ENCODE measurements around the gene TNS3. TPM values are rescaled to one million over a fixed set of nuclear protein-coding genes. Genes with fewer than 3 reads are reported as not detected.
A peak's percentile ranks its signal among the peaks of the same experiment; 100 is the strongest.

Gene TNS3
- total RNA-seq, 1 experiment from 2014 or later = 37.3 TPM

DNA sequence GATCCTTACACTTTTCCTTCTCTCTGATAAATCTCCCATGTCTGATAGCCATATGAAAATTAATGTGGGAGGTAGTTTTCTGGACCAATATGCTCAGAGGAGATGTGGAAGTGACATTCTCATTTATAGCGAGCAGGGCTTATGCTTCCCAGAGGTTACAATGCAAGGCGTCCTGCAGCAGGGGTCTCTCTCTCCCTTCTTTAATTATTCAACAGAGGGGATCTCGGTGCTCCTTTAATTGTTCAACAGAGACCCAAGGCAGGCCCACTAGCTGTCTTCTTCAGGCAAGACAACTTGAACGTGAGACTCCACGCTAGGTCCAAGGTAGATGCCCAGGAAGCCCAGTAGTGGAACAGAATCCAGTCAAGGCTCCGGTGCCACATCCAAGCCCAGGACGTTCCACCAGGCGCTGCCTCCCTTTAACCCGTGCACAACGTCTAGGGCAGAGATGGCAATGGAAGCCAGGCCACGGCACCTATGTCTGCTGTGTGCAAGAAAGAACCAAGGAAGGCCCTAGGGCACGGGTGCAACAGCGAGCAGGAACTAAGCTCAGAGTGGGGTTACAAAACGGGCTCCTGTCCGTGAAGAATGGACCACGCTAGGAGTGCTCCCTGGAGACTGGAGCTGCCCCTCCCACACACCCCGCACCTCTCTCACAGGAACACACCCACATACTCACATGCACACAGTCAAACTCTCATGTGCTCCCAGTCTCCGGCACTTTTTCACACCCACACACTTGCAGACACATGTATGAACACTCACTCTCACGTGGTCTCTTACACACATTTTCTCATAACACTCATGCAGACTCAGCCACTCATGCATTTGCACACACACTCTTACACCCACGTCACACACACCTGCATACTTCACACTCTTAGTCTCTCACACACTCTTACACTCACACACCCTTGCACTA lies 230.4 kb downstream of the TNS3 start:
- in situ Hi-C loops (cut with HindIII; ENCODE audit: low sequenced_read_pairs) = no loop called here
- no peak for DNase-seq (ENCODE audit: low spot score)

- in situ Hi-C loops (cut with HindIII; ENCODE audit: low sequenced_read_pairs) = no loop called here
- no peak for DNase-seq (ENCODE audit: low spot score)
Measured at GRCh38 chr7:47350425-47350824, 231.5 kb downstream of the TNS3 start.

DNA sequence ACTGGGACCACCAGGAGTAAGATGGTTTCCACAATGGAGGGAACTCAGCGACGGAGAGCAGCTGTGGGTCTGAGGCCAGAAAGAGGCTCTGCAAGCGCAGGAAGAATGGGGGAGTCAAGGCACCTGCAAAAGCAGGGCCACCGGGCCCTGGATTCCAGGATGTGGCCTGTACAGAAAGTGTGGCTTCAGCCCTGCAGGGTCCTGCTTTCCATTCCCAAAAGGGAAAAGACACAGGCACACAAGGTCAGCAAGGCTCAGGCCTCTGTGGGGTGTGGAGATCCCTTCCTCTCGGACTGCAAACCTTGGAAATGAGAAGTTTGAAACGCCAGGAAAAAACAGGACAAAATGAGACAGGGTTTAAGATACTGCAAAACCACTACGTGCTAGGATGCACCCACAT lies 232.5 kb downstream of the TNS3 start:
- in situ Hi-C loops (cut with HindIII; ENCODE audit: low sequenced_read_pairs) = no loop called here
- DNase-seq (ENCODE audit: low spot score) = no peak

DNA sequence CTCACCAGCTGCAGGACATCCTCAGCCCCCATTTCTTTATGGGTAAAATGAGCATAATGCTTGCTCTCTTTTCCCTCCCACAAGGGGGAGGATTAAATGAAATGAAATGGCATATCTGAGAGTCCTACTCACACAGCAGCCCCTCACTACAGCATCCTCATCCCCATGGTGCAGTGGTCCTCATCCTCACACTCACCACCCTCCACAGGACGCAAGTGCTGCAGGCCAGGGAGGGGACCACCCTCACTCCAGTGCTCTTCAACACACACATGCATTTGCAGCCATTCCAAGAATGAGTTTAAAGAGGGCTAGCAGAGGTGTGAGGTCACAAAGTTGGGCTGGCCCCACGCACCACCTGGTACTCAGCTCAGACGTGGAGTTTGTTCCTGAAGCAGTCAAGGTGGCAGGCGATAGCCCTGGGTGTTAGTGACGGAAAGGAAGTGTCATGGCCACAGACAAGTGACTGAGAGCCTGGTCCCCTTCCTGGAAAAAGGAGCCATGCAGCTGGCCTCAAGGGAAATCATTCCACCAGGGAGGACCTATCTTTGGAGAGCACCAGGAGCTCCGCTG lies 234.0 kb downstream of the TNS3 start:
- in situ Hi-C loops (cut with HindIII; ENCODE audit: low sequenced_read_pairs) = no loop called here
- no peak for DNase-seq (ENCODE audit: low spot score)

DNA sequence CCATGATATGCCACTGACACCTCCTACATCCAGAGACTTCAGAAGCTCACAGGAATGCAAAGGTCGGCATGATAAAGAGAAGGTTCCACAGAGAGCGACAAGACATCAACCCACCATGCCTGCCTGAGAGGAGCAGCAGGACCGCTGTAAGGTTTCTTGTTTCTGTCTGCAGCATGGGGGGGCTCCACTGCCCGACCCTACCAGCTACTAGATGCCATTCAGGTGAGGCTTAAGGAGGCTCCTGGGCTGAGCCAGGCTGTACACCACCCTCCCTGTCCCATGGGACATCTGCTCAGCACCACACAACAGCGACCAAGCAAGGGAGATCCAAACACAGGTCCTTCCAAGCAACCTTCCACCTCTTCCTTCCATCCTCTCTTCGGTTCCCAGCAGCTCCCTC lies 234.6 kb downstream of the TNS3 start:
- in situ Hi-C loops (cut with HindIII; ENCODE audit: low sequenced_read_pairs) = no loop called here
- DNase-seq (ENCODE audit: low spot score) = no peak

DNA sequence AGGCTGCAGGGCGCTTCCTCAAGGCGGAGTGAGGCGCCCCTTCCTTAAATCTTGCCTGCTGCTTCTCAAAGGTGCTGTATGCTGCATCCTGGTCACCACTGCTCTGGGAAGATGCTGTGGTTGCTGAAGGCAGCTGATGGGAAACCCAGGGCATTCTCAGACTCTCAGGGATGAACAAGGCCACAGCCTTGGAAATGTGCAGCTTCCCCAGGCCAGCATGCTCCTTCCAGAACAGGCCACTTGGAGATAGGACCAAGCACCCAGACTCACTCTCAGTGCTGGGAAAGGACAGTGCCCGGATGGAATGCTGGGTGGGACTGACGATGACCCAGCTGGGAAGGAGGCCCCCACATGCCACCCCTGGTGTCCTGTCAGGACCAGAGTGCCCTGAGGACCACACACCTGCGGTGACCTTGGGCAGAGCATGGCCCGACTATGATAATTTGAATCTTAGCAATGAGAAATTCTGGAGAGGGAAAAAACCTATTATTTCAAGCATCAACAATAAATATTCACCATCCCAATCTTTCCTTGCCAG lies 235.5 kb downstream of the TNS3 start:
- DNase-seq (ENCODE audit: low spot score) = no peak
- in situ Hi-C loops (cut with HindIII; ENCODE audit: low sequenced_read_pairs) = no loop called here

DNA sequence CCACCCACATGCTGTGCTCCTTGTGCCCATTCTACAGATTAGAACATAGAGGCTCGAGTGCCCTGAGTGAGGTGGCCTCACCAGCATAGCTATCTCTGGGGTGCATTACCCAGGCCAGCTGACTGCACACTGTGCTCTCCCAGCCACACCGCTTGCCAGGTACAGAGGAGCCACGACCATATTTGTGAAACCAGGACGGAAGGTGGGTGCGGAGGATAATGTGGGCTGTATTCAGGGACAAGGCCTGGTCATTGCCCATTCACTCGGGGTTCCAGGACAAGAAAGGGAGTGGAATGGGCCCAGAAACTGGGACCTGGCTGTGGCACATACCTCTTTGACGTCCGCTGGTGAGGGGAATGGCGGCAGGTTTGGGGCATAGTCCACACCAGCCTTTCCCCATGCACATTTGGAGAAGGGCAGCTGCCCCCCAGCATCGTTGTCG lies 236.0 kb downstream of the TNS3 start:
- DNase-seq (ENCODE audit: low spot score) = no peak
- in situ Hi-C loops (cut with HindIII; ENCODE audit: low sequenced_read_pairs) = no loop called here

- DNase-seq (ENCODE audit: low spot score) = no peak
- in situ Hi-C loops (cut with HindIII; ENCODE audit: low sequenced_read_pairs) = no loop called here
Measured at GRCh38 chr7:47344171-47344955, 237.5 kb downstream of the TNS3 start.

DNA sequence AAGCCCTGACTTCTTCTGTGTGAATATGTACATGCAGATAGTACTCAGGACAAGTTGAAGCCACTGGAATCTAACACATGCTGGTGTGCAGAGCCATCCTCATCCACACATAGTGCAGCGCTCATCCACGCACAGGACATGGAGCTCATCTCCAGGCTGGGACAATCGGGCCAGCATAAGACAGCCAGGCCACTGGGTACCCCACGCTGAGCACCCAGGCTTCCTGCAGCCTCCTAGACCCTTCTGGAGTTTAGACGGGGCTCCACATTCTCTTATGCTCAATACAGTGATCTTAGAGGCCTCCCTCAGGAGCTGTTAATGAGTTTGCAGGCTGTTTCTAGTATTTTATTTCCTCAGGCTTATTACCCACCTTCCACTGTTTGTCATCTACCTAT lies 238.9 kb downstream of the TNS3 start:
- in situ Hi-C loops (cut with HindIII; ENCODE audit: low sequenced_read_pairs) = no loop called here
- DNase-seq (ENCODE audit: low spot score) = no peak

GRCh38 chr7:47342296-47343060 lies 239.4 kb downstream of the TNS3 start:
- no peak for DNase-seq (ENCODE audit: low spot score)
- in situ Hi-C loops (cut with HindIII; ENCODE audit: low sequenced_read_pairs) = no loop called here

- in situ Hi-C loops (cut with HindIII; ENCODE audit: low sequenced_read_pairs) = no loop called here
- DNase-seq (ENCODE audit: low spot score) = no peak
Measured at GRCh38 chr7:47340517-47340916, 241.4 kb downstream of the TNS3 start.

DNA sequence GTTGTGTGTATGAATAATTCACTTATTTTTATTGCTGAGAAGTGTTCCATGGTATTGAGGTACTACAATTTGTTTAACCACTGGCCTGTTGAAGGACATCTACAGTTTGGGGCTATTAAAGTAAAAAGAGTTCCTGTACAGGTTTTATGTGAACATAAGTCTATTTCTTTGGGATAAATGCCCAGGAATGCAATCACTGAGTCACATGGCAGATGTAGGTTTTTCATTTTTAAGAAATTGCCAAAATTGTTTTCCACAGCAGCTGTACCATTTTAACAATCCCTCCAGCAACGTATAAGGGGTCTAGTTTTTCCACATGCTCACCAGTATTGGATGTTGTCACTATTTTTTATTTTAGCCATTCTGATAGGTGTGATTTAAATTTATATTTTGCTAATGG lies 243.9 kb downstream of the TNS3 start:
- in situ Hi-C loops (cut with HindIII; ENCODE audit: low sequenced_read_pairs) = no loop called here
- DNase-seq (ENCODE audit: low spot score) = no peak

DNA sequence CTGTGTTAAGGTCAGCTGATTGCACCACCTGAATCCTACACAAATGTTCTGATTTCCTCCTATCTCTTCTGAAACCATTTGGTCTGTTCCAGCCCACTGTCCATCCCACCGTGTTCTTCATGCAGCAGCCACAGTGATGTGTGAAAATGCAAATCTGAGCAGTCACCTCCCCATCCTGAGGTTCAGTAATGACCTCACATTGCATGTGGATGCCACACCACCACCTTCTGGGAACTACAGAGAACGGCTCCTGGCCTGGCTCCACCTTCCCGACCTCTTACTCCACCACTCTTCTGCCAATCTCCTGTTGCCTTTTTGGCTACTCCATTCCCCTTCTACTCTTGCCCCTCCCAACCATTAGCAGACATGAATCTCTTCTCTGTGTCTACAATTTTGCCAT lies 244.4 kb downstream of the TNS3 start:
- peak; percentile 81 for DNase-seq (ENCODE audit: low spot score)
- in situ Hi-C loops (cut with HindIII; ENCODE audit: low sequenced_read_pairs) = no loop called here

GRCh38 chr7:47336472-47337425 lies 245.2 kb downstream of the TNS3 start:
- in situ Hi-C loops (cut with HindIII; ENCODE audit: low sequenced_read_pairs) = no loop called here
- DNase-seq (ENCODE audit: low spot score) = peak; percentile 32

DNA sequence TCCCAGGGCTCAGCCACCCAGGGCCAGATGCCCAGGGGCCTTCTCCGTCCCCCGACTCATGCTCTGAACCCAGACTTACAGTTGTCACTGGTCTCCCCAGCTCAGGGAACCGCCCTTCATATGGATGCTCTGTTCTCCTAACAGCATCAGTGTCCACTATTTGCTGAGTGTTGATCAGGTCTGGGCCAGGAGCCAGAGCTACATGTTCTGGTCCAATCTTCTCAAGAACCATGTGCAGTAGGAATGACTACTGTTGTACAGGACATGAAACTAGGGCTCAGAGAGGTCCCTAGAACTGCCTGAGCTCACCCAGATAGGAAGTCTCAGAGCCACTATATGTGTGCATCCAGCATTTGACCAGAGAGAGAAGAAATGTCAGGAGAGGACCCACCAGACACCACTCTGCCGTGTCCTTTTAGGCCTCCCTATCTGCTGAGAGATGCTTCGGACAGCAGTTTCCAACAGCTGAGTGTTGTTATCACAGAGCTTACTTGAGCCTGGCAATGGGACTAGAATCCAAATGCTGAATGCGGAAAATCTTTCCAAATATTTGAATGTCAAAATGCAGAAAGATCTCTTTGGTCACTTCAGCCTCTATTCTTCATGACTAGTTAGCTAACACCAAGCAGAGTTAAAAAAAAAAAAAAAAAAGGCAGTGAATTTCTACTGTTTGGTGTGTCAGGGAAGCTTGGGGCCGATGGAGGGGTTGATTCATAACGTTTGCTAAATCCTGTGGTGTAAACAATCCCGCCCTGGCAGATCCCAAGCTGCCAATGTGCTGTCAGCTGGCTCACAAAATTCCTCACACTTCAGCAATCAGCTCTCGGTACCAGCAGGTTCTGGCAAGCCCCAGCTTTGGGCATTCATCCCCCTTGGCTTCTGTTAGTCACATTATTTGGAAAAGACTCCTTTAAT lies 246.1 kb downstream of the TNS3 start:
- peak; percentile 96 for DNase-seq (ENCODE audit: low spot score)
- in situ Hi-C loops (cut with HindIII; ENCODE audit: low sequenced_read_pairs) = no loop called here

DNA sequence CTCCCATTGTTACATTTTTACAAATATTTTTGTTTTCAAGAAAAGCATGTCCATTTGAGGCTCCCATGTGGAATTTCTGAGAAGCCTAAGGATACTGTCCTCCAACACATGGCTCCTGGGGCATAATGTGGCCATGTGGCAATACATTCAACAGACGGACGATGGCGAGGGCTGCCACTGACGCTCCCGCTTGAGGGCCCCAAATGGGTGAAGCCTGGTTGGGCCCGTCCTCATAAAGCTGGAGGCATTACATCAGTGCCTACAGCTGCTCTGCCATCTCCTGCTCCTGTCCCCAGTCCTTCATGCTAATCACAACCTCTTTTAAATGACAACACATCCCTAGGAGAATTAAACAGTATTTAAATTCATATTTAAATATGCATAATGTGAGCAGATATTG lies 246.8 kb downstream of the TNS3 start:
- no peak for DNase-seq (ENCODE audit: low spot score)
- in situ Hi-C loops (cut with HindIII; ENCODE audit: low sequenced_read_pairs) = no loop called here

DNA sequence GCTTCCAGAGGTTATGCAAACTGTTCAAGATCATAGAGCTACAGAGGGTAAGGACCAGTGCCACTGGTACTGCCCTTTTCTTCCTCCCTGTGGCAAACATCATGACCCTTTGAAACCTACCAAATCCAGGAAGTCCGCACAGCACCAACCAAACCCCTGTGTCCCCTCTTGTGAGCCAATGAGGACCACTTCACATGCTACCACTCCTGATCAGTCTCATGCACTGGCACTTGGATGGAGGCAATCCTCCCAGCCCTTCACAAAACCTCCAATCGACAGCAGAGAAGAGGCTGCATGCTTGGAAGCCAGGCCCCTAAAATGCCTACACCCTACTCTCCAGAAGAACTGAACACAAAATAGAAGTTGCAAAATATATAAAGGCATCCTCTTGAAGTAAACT lies 248.0 kb downstream of the TNS3 start:
- DNase-seq (ENCODE audit: low spot score) = no peak
- in situ Hi-C loops (cut with HindIII; ENCODE audit: low sequenced_read_pairs) = no loop called here
